Measurements from ENCODE around the gene LRIF1.
"Not testable (repeated sequence)": the region's sequence is repeated elsewhere in the genome, so short reads cannot be mapped to it uniquely, and the experiment has no call there.

LRIF1 gene, protein sequence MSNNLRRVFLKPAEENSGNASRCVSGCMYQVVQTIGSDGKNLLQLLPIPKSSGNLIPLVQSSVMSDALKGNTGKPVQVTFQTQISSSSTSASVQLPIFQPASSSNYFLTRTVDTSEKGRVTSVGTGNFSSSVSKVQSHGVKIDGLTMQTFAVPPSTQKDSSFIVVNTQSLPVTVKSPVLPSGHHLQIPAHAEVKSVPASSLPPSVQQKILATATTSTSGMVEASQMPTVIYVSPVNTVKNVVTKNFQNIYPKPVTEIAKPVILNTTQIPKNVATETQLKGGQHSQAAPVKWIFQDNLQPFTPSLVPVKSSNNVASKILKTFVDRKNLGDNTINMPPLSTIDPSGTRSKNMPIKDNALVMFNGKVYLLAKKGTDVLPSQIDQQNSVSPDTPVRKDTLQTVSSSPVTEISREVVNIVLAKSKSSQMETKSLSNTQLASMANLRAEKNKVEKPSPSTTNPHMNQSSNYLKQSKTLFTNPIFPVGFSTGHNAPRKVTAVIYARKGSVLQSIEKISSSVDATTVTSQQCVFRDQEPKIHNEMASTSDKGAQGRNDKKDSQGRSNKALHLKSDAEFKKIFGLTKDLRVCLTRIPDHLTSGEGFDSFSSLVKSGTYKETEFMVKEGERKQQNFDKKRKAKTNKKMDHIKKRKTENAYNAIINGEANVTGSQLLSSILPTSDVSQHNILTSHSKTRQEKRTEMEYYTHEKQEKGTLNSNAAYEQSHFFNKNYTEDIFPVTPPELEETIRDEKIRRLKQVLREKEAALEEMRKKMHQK

DNA sequence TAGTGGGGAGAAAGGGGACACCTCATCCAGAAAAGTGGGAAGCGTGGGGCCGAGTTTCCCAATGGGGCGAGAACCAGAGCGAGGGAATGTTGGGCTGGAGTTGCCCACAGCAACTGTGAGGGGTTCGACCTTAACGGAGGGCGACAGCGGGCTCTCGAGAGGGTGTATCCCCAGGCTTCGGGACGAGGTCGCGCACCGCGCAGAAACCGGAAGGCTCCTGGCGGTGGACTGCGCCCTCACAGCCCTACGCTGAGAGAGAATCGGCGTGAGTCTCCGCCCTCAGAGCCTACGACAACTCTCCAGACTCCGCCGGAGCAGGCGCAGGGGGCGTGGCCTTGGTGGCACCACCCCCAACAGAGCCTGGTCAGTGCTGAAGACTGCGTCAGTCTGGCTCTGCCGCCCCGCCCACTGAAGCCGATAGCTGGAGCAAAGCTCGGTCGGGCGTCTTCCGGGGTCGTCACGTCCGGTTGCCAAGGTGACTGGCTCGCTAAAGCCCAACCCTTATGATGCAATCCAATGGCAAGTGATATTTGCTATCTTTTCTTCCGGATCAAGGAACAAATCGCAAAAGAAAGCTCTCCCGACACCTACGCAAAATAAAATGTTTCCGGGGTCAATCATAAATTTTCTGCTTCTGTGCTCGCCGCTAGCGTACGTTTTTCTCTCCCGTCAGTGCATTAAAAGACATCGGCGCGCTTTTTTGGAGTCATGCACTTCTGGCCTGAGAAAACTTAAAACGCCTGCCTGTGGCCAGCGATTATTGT is at the start of gene LRIF1:
Gene LRIF1 (minus strand): TSS at position 232 of the 764 bp plus-strand sequence. CDS start 234 bp downstream, outside the sequence.
- TF ChIP-seq, protein P1, sequence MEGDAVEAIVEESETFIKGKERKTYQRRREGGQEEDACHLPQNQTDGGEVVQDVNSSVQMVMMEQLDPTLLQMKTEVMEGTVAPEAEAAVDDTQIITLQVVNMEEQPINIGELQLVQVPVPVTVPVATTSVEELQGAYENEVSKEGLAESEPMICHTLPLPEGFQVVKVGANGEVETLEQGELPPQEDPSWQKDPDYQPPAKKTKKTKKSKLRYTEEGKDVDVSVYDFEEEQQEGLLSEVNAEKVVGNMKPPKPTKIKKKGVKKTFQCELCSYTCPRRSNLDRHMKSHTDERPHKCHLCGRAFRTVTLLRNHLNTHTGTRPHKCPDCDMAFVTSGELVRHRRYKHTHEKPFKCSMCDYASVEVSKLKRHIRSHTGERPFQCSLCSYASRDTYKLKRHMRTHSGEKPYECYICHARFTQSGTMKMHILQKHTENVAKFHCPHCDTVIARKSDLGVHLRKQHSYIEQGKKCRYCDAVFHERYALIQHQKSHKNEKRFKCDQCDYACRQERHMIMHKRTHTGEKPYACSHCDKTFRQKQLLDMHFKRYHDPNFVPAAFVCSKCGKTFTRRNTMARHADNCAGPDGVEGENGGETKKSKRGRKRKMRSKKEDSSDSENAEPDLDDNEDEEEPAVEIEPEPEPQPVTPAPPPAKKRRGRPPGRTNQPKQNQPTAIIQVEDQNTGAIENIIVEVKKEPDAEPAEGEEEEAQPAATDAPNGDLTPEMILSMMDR (IDR thresholded peaks at IDR 0.05; ENCODE audit: control extremely low read depth, extremely low read depth, low read depth, missing control alignments), result peak; percentile 15
- ChIA-PET CTCF (interaction anchor here (0.9 to 2.7 kb wide), 5 partner anchors 11 to 66 kb away, joined by 3 to 16 read pairs (median 4); no protein-coding TSS in a partner anchor), POLR2A (interaction anchor here (0.5 to 0.6 kb wide), 3 partner anchors 10 to 90 kb away, joined by 3 to 4 read pairs (median 3); no protein-coding TSS in a partner anchor)
- peak; percentile 98 for DNase-seq (ENCODE audit: extremely low spot score)

DNA sequence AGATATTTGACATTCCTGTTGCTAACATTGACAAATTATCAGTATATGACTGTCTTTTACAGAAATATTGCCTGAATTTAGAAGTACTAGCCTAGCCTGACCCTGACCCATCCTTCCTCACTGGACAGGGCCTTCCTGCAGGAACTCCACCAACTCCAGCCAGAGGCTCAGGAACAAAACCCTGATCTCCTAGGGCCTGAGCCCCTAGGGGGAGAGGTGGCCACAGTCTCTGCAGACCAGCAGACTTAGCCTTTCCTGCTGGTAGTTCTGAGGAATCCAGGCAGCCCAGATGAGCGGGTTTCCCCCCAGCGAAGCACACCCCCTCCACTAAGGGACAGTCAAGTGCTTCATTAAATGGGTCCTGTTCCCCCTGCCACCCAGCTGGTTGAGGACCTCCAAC is 44.3 kb upstream of the LRIF1 start:
- POLR2A ChIA-PET, result no interaction called here
- TF ChIP-seq, protein P1 (IDR thresholded peaks at IDR 0.05; ENCODE audit: control extremely low read depth, extremely low read depth, low read depth, missing control alignments), result no peak
- DNase-seq (ENCODE audit: extremely low spot score), result no peak
- CTCF ChIA-PET, result interaction anchor here (1.4 kb wide), 1 partner anchor 15 kb away, joined by 4 read pairs; no protein-coding TSS in a partner anchor

DNA sequence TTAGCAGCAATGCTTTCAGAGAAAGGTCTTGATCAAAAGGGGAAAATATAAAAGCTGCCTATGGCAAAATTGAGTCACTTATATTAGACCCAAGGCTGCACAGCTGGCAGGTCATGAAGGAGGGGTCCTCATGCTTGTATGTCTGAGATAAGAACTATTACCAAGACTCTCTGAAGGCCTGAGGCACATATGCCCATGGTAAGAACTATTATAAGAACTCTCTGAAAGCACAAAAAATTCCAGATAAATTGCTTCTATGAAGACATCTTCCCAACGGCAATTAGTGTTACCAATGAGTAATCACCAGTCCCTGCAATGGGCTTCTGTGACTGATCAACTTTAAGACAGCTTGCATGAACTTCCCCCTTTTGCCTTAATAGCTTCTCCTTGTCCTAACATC is 42.8 kb upstream of the LRIF1 start:
- DNase-seq (ENCODE audit: extremely low spot score), result no peak
- POLR2A ChIA-PET, result no interaction called here
- CTCF ChIA-PET, result interaction anchor here (1.2 to 1.8 kb wide), 2 partner anchors 14 to 23 kb away, joined by 3 to 7 read pairs; no protein-coding TSS in a partner anchor
- TF ChIP-seq, protein P1 (IDR thresholded peaks at IDR 0.05; ENCODE audit: control extremely low read depth, extremely low read depth, low read depth, missing control alignments), result no peak

DNA sequence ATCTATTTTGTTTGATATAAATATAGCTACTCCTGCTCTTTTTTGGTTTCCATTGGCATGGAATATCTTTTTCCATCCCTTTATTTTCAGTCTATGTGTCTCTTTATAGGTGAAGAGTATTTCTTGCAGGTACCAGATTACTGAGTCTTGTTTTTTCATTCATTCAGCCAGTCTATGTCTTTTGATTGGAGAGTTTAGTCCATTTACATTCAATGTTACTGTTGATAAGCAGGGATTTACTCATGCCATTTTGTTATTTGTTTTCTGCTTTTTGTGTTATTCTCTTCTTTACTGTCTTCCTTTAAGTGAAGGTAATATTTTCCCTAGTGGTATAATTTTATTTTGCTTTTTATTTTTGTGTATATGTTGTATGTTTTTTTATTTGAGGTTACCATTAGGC is 35.9 kb upstream of the LRIF1 start:
- CTCF ChIA-PET, result interaction anchor here (1.0 kb wide), 1 partner anchor 11 kb away, joined by 3 read pairs; no protein-coding TSS in a partner anchor
- DNase-seq (ENCODE audit: extremely low spot score); POLR2A ChIA-PET: not testable (repeated sequence)

DNA sequence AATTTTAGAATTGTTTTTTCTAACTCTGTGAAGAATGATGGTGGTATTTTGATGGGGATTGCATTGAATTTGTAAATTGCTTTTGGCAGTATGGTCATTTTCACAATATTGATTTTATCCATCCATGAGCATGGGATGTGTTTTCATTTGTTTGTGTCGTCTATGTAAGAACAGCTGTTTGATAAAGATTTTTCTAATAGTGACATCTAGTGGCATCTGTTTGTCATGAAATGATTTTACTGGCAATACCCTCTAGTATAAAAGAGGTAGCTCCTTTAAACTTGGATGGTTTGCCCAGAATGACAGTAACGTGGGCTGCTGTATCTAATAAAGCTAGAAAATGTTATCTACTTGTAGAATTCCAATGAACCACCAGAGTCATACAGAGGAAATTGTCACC is 28.6 kb upstream of the LRIF1 start:
- TF ChIP-seq, protein P1 (IDR thresholded peaks at IDR 0.05; ENCODE audit: control extremely low read depth, extremely low read depth, low read depth, missing control alignments), result peak; percentile 40
- CTCF ChIA-PET, result interaction anchor here (0.6 to 3.0 kb wide), 24 partner anchors 10 to 1109 kb away, joined by 3 to 14 read pairs (median 4); no protein-coding TSS in a partner anchor
- POLR2A ChIA-PET, result not testable (repeated sequence)
- DNase-seq (ENCODE audit: extremely low spot score), result peak; percentile 29

DNA sequence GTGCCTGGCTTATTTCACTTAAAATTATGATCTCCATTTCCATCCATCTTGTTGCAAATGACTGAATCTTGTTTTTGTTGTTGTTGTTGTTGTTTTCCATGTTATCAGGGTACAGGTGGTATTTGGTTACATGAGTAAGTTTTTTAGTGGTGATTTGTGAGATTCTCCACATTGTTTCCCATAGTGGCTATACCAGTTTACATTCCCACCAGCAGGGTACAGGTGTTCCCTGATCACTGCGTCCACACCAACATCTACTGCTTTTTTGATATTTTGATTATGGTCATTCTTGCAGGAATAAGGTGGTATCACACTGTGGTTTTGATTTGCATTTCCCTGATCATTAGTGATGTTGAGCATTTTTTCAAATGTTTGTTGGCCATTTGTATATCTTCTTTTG is 27.6 kb upstream of the LRIF1 start:
- POLR2A ChIA-PET; DNase-seq (ENCODE audit: extremely low spot score): not testable (repeated sequence)
- CTCF ChIA-PET, result interaction anchor here (1.8 to 3.0 kb wide), 2 partner anchors 209 to 372 kb away, joined by 4 to 14 read pairs; no protein-coding TSS in a partner anchor

DNA sequence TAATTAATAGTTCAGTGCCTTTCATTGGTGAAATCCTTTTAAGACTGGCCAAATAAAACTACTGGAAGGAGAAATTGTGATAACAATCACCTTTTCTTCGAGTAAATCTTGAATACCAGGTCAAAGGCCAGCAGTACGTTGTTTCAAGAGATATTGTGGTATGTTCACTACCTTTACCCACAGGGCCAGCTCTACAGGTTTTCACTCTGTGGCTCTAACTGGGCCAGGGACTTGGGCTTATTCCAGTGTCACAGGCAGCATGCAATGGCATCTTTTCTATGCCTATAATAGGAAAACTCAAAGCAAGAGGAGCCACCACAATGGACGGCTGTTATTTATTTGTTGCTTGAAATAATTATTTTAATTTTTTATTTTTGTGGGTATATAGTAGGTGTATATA is 26.8 kb upstream of the LRIF1 start:
- TF ChIP-seq, protein P1 (IDR thresholded peaks at IDR 0.05; ENCODE audit: control extremely low read depth, extremely low read depth, low read depth, missing control alignments), result no peak
- ChIA-PET CTCF (no interaction called here), POLR2A (no interaction called here)
- no peak for DNase-seq (ENCODE audit: extremely low spot score)
